Superior temporal gyrus (tissue), 1 donor: ENCODE measurements around the gene DUOXA1.
"Not testable (repeated sequence)": the region's sequence is repeated elsewhere in the genome, so short reads cannot be mapped to it uniquely, and the experiment has no call there.

Source experiments
- DNase-seq: peaks from one replicate; pipeline ENCODE4 v3.0.0-alpha.2; 2016; ENCODE audit errors: extremely low spot score

Gene DUOXA1

DNA sequence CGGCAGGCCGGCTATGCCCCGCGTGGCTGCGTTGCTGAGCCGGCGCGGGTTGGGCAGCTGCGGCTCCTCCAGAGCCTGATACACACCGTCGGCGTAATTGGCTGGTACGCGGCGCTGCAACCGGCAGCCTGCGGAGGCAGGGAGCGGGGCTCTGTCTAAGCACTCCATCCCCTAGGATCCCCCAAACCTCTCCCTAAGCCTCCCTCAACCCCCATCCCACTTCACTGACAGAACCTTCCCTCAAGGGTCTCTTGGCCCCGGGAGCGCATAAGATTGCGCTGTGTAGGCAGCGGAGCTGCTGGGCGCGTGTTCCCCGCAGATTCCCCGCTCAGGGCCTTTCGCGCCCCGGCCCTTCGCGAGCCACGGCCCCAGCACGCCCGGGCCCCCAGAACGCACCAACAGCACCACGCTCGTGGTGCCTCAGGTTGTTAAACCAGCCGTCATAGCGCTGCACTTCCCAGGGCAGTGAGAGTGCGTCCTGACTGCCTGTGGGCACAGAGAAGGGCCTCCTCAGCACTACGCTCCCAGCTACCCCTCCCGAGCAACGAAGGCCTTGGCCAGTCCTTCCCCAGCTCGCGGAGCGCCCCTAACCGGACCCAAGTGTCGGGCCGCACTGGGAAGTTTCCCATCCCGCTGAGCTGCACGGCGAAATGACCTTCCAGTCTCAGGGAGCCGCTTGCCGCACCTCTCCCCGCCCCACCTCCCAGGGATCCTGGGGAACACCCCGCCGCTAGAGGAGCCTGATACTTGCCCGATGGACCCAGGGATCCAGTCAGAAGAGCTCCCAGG is 16.9 kb downstream of the DUOXA1 start:
- no peak for DNase-seq

DNA sequence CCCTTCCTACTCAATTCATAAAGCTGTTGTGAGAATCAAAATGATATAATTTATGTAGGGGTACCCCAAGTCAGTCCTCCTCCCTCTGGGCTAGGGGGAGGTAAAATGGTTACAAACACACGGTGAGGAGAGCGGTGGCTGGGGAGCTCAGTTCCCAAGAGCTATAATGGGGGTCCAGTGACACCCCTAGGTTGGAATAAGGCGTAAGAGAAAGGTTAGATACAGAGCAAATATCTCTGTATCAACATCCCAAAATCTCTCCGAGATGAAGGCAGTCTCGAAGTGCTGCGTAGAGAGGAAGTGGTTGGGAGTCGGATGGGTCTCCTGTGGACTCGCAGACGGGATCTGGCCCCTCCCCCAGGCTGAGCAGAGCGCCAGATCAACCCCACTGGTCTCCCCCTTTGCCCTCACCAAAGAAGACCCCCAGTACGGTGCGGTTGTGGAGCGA is 17.5 kb downstream of the DUOXA1 start:
- no peak for DNase-seq

GRCh38 chr15:45111390-45112142 is 18.1 kb downstream of the DUOXA1 start:
- DNase-seq: no peak

GRCh38 chr15:45110256-45110820 is 19.3 kb downstream of the DUOXA1 start:
- no peak for DNase-seq

- DNase-seq: no peak
Measured at GRCh38 chr15:45107941-45108630, 21.6 kb downstream of the DUOXA1 start.

- no peak for DNase-seq
Measured at GRCh38 chr15:45106002-45106790, 23.5 kb downstream of the DUOXA1 start.

GRCh38 chr15:45105586-45105985 is 24.1 kb downstream of the DUOXA1 start:
- DNase-seq: no peak

GRCh38 chr15:45104170-45104569 is 25.5 kb downstream of the DUOXA1 start:
- not testable (repeated sequence) for DNase-seq

- no peak for DNase-seq
Measured at GRCh38 chr15:45102226-45102625, 27.5 kb downstream of the DUOXA1 start.

DNA sequence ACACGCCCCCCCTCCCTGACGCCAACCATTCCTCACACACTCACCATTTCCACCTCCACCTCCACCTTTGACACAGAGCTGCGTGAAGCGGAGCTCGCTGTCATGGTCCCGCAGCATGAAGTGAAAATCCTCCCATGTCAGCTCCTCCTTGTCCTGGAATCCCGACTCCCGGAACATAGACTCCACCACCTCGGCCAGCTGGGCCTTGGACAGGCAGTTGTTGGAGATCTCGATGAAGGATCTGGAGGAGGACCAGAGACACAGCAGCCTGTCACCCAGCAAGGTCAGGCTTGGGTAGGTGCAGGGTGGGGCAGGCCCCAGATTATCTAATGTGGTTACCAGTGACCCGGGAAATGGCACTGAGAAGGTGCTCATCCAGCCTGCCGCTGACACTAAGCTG is 27.9 kb downstream of the DUOXA1 start:
- no peak for DNase-seq

DNA sequence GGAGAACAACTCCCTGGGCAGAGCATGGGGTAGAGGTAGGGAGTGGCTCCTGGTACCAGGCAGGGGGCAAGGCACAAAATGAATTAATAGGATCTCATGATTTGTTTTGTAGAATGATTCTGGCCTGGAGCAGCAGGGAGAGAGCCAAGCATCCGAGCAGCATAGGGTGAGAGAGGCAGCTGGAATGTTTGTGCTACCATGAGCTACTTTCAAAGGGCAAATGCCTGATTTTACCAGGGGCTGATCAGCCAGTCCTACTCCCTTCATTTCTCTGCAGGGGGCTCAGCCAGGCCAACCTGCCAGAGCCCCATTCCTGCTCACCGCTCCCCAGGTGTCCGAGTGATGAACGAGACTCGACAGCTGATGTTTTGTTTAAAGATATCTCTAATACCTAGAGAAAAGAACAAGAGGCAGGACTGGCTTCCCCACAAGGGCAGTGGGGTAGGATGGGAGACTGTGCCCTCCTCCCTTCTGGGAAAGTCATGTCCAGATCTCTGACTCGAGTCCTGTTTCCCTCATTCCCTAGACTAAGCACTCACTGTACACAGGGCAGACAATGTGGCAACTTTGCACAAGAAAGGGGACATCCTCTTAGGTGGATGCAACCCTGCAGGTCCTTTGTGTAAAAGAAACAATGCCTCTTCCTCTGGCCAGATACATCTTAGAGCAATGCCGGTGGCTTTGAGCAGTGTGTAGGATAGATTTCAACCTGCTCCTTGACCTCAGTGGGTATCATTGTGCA is 28.6 kb downstream of the DUOXA1 start:
- DNase-seq: no peak

- no peak for DNase-seq
Measured at GRCh38 chr15:45099549-45100165, 30.0 kb downstream of the DUOXA1 start.

- DNase-seq: no peak
Measured at GRCh38 chr15:45097466-45097865, 32.2 kb downstream of the DUOXA1 start.

GRCh38 chr15:45095661-45096060 is 34.0 kb downstream of the DUOXA1 start:
- no peak for DNase-seq

DNA sequence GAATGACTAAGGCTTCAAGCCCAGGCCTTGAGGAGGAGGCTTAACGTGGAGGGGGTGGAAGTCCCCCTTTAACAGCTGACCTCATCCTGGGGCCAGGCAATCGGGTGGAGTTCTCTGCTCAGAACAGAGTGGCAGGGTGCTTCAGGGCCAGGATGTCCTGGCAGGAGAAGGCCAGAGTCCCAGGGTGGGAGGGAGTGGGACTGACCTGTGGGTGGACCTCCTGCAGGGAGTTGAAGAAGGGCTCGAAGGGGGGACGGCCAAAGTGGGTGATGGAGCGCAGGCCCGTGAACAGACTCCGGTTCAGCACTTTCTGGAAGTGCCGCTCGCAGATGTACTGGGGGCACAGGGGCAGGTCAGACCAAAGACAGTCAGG is 35.3 kb downstream of the DUOXA1 start:
- no peak for DNase-seq

- DNase-seq: no peak
Measured at GRCh38 chr15:45093622-45094357, 35.9 kb downstream of the DUOXA1 start.

GRCh38 chr15:45093013-45093412 is 36.7 kb downstream of the DUOXA1 start:
- DNase-seq: no peak

DNA sequence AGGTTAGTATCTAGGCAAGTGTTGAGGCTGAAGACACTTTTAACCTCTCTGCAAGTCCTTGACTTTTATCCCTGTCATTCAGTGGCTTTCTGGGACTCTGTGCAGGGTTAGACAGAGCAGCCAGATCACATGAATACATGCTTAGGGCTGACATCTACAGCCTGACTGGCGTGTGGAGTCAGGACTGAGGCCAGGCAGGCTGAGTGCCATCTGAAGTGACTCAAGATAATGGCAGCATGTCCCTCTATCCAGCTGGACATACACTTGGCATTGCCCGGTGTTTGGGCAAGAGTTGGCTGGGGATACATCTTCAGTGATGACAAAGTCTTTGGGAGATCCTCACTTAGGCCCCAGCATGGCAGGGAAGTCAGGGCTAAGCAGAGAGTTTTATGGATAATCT is 38.1 kb downstream of the DUOXA1 start:
- no peak for DNase-seq

DNA sequence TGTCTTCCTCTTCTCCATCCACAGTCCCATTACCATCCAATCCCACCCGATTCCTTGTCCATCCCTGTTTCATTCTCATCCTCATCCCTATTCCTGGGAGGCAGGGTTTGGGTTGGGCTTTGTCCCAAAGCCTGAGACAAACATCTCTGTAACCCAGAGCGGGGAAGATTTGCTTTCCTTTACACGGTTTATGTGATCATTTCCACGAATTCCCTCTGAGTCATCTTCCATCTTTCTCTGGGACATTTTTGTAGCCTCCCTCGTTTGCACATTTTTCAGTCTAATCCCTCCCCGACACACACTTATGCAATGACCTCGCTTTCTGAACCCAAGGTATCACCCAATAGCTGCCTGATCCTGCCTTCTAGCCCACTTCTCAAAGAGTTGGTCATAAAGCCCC is 38.5 kb downstream of the DUOXA1 start:
- no peak for DNase-seq
